Stimulated activated CD4-positive, alpha-beta T cell treated with anti-CD3 and anti-CD28 coated beads, Interleukin-12 subunit alpha, Interleukin-12 subunit beta, amount 100 ng/mL, for 4 hours (primary cell): ENCODE data around the gene STT3B.

Experiments used
- DNase-seq: peaks from one replicate; pipeline ENCODE4 v3.0.0-alpha.2; 2020

STT3B gene

DNA sequence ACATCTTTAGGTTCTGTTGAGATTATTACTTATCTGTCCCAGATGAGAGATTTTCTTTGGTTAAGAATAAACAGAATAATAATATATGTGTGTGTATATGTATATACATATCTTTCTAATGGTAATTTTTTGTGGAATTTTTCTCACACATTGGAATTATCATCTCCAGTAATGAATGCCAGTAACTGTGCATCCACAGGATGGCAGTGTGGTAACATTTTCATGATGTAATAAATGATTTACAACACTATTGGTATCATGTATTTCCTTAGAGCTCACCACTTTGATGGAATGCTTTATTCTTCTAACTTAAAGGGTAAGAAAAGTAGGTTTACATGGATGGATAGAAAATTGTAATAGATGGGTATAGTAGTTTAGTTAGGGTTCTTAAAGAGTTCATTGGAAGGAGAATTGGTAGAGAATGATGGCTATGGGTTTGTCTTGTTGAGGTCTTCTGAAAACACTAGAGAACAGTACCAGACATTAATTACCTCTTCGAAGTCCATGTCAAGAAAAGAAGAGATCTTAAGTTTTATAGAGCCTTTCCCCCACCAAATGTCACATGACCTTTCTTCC lies 78.1 kb downstream of the STT3B start:
- no peak for DNase-seq

DNA sequence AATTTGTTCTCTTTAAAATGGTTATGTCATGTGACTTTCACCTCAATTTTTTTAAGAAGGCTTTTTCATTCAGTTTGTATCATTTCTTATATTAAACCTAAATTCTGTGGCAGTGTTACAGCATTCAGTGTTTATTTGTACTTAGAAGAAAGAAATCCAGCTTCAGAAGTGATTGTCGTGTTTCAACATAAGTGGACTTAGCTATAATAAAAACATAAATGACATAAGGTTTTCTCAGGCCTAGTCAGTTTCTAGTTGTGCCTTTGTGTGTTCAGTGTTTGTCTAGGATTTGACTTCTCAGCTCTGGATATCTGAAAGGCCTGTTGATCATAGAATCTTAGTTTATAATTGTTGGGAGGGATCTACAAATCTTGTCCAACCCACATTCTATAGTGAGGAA lies 80.5 kb downstream of the STT3B start:
- no peak for DNase-seq

DNA sequence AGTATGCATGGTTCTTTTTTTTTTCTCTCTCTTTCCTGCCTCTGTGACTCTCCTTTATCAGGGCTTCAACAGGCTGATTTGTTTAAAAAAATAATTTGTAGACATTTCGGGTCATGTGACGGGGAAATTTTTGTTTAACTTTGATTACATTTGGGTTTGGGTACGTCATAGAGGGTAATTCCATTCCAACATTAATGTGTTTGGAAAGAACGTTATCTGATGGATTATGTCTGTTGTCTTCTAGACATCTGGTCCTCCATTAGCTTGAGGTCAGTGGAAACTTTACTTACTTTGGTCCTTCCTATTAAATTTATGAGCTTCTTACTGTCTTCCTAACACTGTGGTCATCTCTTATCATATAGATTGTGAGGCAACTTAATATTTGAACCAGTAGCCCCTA lies 80.9 kb downstream of the STT3B start:
- no peak for DNase-seq

DNA sequence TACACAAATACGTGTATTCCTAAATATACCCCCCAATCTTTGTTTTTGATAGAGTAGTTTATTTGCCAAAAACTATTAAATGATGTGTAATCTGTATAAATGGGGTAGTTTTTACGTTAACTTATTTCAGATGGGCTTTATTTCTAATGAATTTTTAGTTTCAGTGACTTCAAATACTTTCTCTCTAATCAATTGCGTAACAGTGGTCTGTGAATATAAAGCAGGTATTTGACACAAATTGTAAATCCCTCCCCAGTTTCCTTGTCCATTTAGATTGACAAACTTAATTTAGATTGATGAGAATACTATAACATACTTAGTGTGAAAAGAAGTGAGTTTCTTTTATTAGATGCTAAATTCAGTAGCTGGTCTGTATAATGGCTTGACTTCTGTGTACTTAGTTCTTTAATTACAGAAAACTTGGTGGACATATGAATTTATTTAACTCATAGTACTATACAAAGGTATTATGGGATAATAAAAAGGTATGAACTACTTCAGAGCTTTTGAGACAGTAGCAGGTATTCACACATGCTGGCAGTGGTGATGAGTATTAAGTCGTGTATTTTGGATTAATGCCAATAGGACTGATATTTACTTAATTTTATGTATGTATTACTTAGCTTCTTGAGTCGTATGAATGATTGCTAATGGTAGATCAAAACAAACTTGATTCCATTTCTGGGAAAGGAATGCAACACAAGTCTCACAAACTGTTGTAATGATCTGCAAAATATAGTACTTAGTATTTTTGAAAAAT lies 81.6 kb downstream of the STT3B start:
- no peak for DNase-seq

DNA sequence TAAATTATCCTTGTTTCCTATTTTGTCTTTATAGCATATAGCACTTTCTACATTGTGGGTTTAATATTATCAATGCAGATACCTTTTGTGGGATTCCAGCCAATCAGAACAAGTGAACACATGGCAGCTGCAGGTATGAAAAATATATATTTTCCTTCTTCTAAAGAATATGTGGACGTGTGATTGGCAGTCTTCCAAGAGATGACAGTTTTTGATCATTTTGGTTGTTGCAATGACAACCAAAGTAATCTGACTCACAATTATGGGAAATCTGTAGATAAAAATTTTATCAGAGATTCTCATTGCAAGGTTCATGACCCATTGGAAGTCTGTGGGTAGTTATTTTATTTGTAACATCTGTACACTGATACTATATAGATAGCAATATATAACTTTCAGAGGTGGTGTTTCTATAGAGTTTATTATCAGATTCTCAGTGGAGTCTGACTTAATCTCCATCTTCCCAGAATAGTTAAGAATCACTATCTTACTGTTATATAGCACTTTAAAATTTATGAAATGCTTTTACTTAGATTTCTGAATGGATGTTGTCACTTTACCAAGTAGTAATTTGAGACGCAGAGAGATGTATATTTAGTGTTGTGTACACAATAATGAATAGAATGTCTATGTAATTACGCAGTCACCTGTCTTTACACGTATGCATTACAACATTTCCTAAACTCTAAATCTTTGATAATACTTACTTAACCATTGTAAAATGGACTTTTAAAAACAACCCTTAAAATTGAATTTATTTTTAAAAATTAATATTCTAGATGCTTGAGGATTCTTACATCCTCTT lies 82.5 kb downstream of the STT3B start:
- DNase-seq: no peak

DNA sequence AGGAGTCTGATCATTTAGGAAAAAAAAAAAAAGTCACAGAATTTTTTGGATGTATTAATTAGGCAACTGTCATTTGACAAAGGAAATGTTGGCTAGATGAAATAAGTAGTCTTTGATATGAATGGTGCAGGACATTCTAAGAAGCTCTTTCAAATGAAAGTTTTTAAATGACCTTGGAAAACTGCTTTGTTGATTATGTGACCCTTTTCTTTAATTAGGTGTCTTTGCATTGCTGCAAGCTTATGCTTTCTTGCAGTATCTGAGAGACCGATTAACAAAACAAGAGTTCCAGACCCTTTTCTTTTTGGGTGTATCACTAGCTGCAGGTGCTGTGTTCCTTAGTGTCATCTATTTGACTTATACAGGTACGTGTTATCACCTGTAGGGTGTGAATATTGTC lies 84.0 kb downstream of the STT3B start:
- DNase-seq: no peak

DNA sequence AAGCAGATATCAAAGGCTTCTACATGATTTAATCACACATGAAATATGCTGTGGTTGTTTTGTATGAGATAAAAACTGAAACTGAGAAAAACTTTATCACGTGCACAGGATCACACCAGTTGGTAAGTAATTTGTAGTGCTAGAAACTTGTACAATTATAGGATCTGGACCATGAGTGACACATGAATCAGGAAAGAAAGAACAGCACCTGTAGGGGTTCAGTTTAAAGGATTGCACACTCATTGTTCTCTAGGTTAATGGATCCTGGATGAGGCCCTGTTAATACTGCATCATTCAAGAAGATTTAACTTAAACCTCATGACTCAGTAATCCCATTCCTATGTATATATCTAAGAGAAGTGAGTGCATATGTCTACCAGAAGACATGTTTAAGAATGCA lies 87.9 kb downstream of the STT3B start:
- no peak for DNase-seq

DNA sequence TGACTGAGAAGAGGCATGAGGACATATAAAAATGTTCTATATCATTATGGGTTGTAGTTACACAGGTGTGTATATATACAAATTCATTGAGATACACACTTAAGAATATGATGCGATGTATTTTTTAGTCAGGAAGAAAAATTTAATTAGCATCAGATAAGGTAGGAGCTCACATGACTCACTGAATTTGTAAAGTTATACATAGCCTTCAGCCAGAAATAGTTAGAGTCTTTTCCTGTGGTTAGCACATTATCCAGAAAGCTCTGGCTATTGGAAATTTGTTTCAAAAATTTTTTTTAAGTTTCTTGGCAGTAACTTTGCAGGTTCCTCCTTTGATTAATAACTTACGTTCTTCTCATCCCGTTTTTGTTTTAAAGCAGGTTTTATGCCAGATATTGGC lies 88.6 kb downstream of the STT3B start:
- DNase-seq: no peak

DNA sequence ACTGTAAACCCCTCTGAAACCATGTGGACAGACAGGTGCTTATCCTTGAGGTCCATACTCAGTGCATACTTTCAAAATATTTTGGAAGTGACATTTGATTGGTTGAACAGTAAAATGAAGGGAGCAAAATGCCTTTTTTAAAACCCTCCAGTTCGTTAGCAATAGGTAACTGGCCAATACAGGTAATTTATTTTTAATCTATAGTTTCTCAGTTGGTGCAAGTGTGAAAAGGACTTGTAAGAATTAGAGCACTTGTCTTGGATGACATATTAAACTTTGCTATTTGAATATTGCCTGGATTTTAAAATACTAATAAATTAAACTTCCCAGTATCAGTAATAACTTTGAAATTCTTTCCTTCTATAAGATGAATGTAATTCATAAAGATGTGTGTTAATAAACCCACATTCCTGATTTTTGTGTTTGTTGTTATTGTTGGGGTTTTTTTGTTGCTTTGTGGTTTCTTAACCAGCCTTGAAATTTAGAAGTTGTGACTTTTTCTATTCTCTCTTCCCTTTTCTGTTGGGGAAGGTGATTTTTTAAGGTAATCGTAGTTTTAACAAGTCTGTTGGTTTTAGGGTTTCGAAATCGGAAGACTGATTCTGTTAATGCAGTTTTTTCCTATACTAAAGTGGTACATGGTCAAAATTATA lies 90.0 kb downstream of the STT3B start:
- no peak for DNase-seq

DNA sequence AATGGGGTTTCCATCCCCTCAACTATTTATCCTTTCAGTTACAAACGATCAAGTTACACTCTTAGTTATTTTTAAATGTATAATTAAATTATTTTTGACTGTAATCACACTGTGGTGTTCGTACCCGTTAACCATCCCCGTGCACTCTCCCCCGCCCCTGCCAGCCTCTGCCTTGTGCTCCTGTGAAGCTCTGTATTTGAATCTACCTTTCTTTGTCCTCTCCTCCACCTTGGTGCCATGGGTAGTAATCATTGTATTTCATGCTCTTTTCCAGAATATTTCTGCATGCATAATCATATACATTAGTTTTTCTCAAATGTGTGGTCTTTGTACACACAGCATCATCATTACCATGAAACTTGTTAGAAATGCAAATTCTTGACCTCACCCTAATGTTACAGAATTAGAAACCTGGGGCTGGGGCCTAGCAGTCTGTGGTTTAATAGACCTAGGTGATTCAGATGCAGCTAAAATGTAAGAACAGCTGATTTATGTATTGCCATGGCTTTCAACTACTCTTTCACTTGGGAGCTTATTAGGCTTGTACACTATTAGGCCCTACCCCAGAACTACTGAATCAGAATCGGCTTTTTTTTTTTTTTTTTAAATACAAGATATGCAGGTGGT lies 91.5 kb downstream of the STT3B start:
- no peak for DNase-seq

DNA sequence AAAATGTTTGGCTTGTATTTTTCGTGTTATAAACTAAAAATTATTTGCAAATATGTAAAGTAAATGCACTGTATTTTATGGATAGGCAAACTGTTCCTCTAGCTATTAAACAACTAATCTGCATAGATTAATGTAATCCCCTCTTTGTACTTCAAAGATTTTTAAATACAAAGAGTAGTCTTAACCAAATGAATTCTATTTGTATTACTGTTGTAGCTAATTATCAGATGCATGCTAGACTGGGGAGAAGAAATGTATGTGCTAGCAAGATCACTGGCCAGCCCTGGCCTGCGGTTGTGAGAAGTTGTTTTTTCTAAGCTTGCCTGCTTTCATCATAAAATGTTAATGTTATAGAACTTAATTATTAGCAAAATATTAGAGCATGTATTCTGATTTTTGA lies 92.6 kb downstream of the STT3B start:
- DNase-seq: no peak

DNA sequence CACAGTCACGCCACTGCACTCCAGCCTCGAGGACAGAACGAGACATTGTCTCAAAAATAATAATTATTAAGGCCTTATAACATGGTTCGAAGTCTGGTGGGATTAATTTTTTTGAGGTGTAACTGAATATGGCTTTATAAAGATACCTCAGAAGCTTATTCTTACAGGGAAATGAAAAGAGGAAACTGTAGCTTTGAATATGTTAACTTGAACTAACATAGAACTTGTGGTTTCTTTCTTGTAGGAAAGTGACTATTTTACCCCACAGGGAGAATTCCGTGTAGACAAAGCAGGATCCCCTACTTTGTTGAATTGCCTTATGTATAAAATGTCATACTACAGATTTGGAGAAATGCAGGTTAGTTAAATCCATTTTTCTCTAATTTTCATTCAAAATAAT lies 96.3 kb downstream of the STT3B start:
- DNase-seq: no peak

DNA sequence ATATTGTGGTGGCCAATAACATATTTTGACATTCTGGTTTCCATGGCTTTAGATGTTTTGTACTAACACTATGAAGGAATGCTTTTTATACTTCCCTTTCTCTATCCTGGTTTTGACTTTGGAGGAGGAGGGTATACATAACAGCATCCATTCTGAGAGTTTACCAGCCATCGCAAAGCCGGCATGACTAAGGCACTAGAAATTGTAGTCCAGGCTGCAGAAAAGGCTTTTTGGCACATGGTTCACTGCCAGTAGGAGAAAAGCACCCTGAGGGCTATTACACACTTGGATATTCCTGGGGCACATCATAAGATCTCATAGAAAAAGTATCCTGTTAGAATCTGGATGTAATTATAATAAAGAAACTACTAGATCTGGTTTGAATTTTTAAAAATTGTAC lies 101.8 kb downstream of the STT3B start:
- no peak for DNase-seq

DNA sequence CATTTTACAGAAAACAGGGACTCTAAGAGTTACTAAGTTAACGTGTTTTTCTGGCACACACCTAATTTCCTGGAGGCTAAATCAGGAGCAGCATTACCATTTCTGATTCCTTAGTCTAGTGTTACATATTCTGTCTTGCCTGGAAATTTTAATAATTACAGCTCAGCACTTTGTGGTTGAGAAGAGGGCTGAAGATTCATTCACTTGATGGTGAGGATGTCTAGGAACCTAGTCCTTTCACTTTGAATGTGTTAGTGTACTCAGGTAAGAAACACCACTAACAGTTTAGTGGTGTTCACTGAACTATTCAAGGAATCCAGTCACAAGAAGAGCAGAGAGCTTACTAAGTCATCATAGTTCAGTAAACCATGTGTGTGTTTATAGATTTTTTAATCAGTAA lies 102.8 kb downstream of the STT3B start:
- no peak for DNase-seq

DNA sequence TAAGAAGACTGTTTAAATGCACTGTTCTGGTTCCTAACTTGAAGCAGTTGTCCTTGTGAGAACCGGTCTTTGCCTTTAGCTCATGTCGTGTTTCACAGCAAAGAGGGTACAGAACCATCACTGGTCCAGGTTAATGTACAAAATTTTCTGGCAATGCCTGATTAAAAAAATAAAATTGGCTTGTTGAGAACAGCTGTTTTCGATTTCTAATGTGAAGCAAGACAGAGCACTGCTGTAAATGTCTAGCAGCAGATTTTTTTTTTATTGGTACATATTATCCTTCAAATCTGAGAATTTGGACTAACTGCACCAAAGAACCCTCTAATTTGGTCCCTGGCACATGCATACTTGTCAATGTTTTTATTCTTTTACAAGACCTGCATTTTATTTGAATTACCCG lies 103.3 kb downstream of the STT3B start:
- DNase-seq: no peak

DNA sequence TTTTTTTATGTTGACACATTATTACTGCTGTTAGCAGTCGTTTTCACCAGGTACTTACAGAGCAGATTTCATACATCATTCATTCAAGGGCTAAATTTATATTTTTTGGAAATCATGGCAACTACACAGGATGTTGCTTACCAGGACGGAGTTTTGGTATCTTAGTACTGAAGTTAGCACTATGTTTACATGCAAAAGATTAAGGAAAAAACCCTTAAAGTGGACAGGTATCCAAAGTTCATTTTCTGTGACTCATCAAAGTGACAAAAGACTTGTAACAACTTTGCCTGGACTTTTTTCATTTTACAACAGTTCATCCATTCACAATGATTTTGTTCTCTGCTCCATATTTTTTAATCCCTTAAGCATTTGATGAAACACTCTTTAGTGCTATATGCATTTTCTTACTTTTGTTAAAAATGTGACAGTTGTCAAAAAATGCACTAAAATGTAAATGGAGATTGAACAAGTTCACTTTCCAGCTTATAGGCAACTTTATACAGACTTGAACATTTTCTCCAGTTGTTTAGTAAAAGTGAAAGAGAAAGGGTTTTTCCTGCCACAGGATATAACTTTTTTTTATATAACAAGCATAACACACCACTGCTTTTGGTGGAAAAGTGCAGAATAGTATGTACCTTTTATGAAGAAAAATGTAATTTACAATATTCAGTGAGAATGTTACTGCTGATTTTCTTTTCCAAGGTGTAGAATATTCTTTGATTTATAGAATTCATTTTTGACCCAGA lies 104.1 kb downstream of the STT3B start:
- DNase-seq: no peak

DNA sequence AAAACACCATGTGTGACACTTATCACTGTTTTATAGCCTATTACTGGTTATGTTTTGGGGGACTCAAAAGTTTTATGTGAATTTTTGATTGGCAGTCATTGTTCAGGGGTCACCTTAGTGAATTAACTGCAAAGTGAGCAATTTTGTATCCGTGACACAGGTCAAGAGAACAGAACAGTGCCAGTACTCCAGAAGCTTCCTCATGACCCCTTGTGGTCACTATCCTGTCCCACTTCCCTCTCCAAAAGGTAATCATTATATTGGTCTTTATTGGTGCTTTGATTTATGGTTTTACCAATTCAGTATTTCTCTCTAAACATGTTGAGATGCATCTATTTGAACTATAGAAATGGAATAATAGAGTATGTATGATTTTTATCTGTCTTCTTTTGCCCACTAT lies 107.1 kb downstream of the STT3B start:
- DNase-seq: no peak

DNA sequence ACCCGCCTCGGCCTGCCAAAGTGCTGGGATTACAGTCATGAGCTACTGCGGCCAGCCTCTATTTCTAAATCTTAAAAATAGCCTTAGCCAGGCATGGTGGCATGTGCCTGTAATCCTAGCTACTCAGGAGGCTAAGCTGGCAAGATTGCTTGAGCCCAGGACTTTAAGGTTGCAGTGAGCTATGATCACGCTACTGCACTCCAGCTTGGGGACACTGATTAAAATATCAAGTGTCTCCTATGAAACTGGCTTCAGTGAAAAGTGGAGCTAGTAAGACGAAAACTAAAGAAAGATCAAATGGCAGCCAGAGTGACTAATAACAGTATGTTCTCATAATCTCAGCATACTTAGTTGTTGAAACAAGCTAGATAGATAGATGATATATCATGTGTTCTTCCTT lies 112.5 kb downstream of the STT3B start:
- no peak for DNase-seq

DNA sequence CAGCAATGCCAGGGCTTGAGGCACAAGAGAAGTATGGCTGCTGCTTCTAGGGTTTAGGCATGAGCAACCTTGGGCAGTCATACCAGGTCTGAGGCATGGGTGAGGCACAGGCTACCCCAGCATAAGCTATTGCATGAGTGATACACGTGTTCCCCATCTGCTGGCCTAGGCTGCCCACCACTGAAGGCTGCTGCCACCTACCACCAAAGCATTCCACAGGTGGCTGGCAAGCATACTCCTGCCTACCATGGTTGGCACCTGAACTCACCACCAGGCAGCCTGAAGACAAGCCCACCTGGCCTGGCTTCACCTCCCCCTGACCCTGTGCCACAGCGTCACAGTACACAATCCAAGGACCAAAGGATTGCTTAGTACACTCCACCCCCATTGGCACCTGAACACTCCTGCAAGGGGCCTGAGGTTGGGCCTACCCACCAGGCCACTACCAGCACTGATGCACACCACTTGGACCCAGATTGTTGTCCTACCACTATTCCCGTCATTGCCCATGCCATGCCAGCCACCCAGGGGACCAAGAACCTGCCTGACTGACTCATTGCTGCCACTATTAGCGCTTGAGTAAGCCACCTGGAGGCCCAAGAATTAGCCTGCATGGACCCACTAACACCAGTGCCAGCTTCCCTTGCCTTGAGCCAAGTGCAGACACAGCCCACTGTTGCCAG lies 115.7 kb downstream of the STT3B start:
- DNase-seq: no peak

DNA sequence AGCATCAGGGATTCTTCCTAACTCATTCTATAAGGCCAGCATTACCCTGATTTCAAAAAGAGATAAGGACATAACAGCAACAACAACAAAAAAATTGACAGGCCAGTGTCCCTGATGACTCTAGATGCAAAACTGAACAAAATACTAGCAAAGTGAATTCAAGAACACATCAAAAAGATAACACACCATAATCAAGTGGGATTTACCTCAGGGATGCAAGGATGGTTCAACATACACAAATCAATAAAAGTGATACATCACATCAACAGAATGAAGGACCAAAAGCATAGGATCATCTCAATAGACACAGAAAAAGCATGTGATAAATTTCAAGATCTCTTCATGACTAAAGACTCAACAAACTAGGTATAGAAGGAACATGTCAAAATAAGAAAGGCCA lies 119.6 kb downstream of the STT3B start:
- DNase-seq: no peak

DNA sequence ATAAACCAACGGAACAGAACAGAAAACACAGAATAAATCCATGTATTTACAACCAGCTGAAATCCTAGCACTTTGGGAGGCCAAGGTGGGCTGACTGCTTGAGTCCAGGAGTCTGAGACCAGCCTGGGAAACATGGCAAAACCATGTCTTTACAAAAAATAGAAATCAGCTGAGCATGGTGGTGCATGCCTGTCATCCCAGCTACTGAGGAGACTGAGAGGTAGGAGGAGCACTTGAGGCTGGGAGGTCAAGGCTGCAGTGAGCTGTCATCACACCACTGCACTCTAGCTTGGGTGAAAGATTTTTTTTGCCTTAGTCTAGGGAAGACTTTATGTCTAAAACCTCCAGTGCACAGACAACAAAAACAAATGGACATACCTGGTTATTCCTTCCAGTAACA lies 120.7 kb downstream of the STT3B start:
- no peak for DNase-seq

DNA sequence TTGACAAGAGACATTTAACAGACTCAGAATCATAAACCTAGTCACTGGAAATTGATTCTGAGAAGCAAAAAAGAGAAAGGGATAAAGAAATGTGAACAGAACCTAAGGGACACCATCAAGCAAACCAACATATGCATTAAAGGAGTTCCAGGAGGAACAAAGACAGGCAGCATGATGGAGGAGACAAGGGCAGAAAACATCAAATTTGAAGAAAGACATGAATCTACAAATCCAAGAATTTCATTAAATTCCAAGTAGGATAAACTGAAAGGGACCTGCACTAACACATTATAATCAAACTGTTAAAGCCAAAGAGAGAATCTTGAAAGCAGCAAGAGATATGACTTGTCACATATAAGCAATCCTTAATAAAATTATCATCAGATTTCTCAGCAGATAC lies 122.3 kb downstream of the STT3B start:
- DNase-seq: no peak
